Measurements from ENCODE around the gene CYP11A1.

Gene CYP11A1

DNA sequence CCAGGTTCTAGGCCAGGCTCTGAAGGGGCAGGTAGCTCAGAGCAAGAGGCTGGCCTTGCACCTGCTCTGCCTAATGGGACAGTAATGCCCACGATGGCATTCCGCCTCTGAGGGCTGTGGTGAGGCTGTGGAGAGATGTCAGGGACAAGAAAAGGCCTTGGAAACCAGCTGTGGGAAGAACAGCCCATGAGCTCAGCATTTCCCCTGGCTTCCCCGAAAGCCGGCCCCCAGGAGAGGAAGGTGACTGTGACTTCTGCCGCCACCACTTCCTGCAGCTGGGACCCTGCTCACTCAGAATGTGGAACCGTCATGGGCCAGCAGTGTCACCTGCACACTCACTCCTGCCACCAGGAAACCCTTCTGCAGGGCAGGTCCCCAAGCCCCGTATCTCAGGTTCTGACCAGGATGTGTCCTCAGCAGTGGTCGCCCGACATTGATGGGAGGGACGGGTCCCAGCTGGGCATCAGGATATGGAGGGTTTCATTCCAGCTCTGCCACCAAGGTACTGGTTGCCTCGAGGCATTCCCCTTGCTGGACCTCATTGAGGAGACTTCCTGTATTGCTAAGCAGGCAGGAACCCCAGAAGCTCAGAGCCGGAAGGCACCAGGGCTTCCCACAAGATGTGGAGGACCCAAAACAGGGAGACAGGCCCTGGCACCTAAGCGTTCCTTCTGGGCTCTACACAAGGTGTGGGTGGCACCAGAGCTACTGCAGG lies 35.6 kb upstream of the CYP11A1 start:
- H3K27ac Mint-ChIP-seq: no peak overlapping the region
- no peaks in the 10 kb centered on the region for H3K36me3 Mint-ChIP-seq (ENCODE audit: low read depth)
- H3K4me1 Mint-ChIP-seq: peaks cover 52% of the 10 kb centered on the region
- TF ChIP-seq, protein P1, sequence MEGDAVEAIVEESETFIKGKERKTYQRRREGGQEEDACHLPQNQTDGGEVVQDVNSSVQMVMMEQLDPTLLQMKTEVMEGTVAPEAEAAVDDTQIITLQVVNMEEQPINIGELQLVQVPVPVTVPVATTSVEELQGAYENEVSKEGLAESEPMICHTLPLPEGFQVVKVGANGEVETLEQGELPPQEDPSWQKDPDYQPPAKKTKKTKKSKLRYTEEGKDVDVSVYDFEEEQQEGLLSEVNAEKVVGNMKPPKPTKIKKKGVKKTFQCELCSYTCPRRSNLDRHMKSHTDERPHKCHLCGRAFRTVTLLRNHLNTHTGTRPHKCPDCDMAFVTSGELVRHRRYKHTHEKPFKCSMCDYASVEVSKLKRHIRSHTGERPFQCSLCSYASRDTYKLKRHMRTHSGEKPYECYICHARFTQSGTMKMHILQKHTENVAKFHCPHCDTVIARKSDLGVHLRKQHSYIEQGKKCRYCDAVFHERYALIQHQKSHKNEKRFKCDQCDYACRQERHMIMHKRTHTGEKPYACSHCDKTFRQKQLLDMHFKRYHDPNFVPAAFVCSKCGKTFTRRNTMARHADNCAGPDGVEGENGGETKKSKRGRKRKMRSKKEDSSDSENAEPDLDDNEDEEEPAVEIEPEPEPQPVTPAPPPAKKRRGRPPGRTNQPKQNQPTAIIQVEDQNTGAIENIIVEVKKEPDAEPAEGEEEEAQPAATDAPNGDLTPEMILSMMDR (IDR thresholded peaks at IDR 0.05): no peak
- H3K9me3 Mint-ChIP-seq: no peaks in the 10 kb centered on the region
- no peak for DNase-seq
- no peak overlapping the region for H3K4me3 Mint-ChIP-seq
- H3K27me3 Mint-ChIP-seq (ENCODE audit: low read depth, poor library complexity): peaks cover 4% of the 10 kb centered on the region

DNA sequence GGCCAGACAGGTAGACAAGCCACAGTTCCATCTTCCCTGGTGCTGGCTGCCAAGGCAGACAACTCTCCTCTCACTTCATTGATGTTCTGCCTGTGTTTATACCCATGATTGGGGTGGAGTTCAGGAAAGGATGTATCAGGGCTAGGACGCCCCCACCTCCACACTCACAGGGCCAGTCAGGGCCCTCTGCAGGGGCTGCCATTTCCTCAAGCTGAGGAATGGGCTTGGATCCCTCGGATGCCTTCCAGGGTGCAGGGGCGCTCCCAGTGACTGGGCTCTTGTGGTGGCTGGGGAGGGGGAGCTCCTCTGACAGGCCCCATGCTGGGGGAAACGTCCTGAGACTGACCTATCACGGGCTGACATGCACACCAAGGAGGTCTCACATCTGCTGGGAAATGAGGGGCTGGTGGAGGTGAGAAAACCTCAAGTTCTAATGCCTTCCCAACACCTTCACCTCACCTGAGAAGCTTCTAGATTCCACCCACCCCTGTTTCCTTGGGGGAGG lies 34.9 kb upstream of the CYP11A1 start:
- TF ChIP-seq, protein P1 (IDR thresholded peaks at IDR 0.05): no peak
- H3K4me1 Mint-ChIP-seq: peaks cover 45% of the 10 kb centered on the region
- H3K36me3 Mint-ChIP-seq (ENCODE audit: low read depth): no peaks in the 10 kb centered on the region
- peaks cover 4% of the 10 kb centered on the region for H3K27me3 Mint-ChIP-seq (ENCODE audit: low read depth, poor library complexity)
- no peaks in the 10 kb centered on the region for H3K9me3 Mint-ChIP-seq
- no peak for DNase-seq
- H3K4me3 Mint-ChIP-seq: no peak overlapping the region
- H3K27ac Mint-ChIP-seq: no peak overlapping the region

DNA sequence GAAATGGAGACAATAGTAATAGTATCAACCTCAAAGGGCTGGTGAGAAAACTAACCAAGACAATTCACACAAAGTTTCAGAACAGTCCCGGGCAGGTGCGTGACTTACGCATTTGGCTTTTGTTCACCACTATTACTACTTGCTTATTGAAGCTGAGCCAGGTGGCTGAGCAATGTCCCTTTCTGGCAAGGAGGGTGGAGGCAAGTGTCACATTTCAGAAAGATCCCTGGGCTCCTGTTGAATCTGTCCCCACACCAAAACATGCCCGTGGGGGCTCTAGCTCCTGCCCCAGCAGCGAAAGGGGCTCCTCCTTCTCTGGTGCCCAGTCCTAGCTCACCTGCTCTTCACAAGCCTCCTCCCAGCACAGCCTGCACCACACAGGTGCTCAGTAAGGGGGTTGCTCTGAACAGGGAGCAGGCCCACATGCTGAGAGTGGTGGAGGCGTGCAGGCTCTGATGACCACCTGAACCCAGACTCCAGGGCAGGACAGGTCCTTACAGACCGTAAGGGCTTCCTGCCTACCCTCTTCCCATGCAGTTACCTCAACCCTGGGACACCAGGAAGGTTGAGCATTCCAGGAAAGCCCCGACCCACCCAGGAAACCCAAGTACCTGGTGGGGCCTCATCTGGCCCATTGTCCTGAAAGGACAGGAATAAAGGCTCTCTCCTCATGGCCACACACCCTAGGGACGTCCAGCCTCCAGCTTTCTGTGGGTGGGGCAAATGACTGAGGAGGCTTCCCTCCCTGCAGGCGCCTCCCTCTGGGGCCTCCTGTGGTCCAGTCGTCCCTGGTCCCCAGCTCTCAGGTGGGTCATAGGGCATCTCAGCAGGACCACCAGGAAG lies 33.7 kb upstream of the CYP11A1 start:
- Mint-ChIP-seq H3K27me3 (ENCODE audit: low read depth, poor library complexity) (peaks cover 4% of the 10 kb centered on the region), H3K4me1 (peaks cover 42% of the 10 kb centered on the region), H3K27ac (no peak overlapping the region), H3K4me3 (no peak overlapping the region), H3K36me3 (ENCODE audit: low read depth) (no peaks in the 10 kb centered on the region), H3K9me3 (no peaks in the 10 kb centered on the region)
- TF ChIP-seq, protein P1 (IDR thresholded peaks at IDR 0.05): no peak
- no peak for DNase-seq

DNA sequence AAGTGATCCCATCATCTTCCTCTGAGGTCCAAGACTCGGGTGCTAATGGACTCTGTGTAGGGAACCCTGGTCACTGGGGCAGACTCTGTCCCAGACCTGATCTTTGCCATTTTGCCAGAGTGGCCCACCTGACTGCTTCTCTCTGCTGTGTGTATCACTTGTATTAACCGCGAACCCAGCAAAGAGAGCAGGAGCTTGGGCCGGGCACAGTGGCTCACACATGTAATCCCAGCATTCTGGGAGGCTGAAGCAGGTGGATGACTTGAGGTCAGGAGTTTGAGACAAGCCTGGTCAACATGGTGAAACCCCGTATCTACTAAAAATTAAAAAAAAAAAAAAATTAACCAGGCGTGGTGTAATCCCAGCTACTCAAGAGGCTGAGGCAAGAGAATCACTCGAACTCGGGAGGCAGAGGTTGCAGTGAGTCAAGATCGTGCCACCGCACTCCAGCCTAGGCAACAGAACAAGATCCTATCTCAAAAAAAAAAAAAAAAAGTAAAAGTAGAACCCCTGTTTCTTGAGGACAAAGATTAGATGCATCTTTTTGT lies 32.9 kb upstream of the CYP11A1 start:
- no peaks in the 10 kb centered on the region for H3K36me3 Mint-ChIP-seq (ENCODE audit: low read depth)
- H3K4me1 Mint-ChIP-seq: peaks cover 42% of the 10 kb centered on the region
- no peak overlapping the region for H3K27ac Mint-ChIP-seq
- no peaks in the 10 kb centered on the region for H3K9me3 Mint-ChIP-seq
- H3K27me3 Mint-ChIP-seq (ENCODE audit: low read depth, poor library complexity): peaks cover 4% of the 10 kb centered on the region
- no peak overlapping the region for H3K4me3 Mint-ChIP-seq
- TF ChIP-seq, protein P1 (IDR thresholded peaks at IDR 0.05): no peak
- no peak for DNase-seq

DNA sequence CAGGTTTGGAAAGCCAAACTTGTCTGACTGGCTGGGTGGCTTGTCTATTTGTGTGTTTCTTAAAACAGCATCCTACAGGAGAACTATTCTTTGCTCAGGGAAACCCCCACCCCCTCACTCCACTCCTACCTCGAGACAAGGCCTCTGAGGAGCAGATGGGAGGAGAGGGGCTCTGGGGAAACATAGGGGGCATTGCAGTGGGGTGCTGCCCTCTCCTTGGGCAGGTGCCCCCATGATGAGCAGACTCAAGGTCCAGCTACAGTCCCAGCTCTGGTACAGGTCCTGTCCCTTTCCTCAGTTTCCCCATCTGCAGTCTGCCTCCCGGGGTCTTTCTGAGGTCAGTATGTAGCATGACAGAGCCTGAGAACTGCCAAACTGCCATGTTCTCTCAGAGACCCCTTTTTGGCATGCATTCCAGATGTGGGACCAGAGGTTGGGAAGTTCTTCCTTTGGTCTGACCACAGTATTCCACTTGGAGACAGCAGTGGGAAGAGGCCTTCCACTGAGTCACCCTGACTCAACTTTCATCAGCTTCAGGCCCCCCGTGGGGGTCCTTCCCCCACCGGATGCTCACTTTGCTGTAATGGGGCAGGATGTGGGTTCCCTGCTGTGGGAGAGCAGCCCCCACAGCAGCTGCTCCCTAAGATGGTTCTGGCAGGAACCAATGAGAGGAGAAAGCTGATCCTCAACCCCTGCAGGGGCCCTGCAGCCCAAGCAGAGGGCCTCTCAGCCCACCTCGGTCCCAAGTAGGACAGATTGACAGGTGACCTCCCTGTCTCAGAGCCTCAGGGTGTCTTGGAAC lies 32.3 kb upstream of the CYP11A1 start:
- Mint-ChIP-seq H3K36me3 (ENCODE audit: low read depth) (no peaks in the 10 kb centered on the region), H3K9me3 (no peaks in the 10 kb centered on the region), H3K4me1 (peaks cover 47% of the 10 kb centered on the region), H3K27me3 (ENCODE audit: low read depth, poor library complexity) (peaks cover 8% of the 10 kb centered on the region), H3K27ac (no peak overlapping the region), H3K4me3 (no peak overlapping the region)
- no peak for DNase-seq
- TF ChIP-seq, protein P1 (IDR thresholded peaks at IDR 0.05): no peak
